UCSD-AML1 (cell line): Measurements from ENCODE around the gene CPA2.
"Not testable (repeated sequence)": the region's sequence is repeated elsewhere in the genome, so short reads cannot be mapped to it uniquely, and the experiment has no call there.

Experiments
- DNase-seq: peaks from one replicate; lab custom pipeline; 2025; ENCODE audit not compliant: unreplicated experiment; lab: John Stamatoyannopoulos, UW

The CPA2 gene

GRCh38 chr7:130266258-130266960, at the start of gene CPA2:
TSS of gene CPA2 (plus strand) at chr7:130266863. CDS start at chr7:130266882, 19 bp downstream.
- DNase-seq = no peak

DNA sequence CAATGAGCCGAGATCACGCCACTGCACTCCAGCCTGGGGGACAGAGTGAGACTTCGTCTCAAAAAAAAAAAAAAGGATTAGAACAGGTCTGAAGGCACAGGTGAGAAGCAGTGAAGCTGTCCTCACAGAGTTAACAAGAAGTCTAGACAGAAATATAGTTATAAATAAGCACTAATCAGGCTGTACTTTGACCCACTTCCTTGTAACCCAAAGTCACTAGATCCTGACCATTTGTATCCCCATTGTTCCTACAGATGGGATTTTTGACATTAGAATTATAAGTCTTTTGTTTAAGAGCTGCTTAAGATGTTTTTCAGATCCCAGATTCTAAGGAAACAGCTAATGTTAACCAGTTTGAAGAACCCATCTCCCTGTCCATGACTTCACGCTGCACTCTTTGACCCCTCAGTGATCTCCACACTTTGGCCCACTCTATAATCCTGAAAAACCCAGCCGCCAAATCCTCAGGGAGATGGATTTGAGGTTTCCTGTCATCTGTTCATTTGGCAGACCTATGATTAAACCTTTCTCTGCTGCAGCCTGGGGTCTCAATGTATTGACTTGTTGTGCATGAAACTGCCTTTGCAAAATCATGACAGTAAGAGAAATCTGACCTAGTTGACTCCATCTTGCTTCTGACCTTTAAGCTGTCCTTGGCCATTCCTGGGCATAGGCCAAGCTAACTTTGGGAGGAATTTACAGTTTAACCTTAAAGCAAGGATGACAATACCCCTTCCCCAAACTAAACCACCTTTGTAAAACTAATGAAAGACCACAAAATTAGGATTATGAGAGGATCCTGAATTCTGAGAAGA, 47.6 kb upstream of the CPA2 start:
- DNase-seq = no peak

GRCh38 chr7:130219871-130220270, 46.8 kb upstream of the CPA2 start:
- no peak for DNase-seq

DNA sequence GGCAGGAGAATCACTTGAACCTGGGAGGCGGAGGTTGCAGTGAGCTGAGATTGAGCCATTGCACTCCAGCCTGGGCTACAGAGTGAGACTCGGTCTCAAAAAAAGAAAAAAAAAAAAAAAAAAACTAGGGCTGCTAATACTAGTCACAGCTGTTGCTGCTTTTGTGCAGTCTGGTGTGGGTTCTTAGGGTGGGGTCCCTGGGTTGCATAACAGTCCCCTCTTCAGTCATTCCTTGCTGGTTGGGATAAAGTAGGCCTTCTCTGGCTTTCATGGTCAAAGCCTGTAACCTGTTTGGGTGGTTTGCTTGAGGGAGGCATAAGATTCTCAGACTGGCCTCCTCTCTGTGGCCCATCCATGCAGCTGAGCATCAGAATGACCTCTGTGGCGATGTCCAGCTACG, 44.9 kb upstream of the CPA2 start:
- DNase-seq = no peak

- DNase-seq = no peak
These were observed 43.0 kb upstream of the CPA2 start for GRCh38 chr7:130223646-130224045.

GRCh38 chr7:130224210-130224609, 42.5 kb upstream of the CPA2 start:
- DNase-seq = no peak

DNA sequence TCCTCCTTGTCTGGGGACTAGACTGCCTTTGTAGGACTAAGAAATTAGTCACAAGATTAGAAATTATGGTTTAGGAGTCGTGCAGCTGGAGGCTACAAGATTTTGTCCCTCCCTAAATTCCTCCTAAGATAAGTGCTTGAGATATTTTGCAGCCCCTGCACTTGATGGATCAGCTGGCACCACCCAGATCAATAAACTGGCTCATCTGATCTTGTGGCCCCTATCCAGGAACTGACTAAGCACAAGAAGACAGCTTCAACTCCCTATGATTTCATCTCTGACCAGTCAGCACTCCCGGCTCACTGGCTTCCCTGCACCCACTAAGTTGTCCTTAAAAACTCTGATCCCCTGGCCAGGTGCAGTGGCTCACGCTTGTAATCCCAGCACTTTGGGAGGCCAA, 41.7 kb upstream of the CPA2 start:
- DNase-seq = not testable (repeated sequence)

GRCh38 chr7:130226333-130226732, 40.3 kb upstream of the CPA2 start:
- no peak for DNase-seq

DNA sequence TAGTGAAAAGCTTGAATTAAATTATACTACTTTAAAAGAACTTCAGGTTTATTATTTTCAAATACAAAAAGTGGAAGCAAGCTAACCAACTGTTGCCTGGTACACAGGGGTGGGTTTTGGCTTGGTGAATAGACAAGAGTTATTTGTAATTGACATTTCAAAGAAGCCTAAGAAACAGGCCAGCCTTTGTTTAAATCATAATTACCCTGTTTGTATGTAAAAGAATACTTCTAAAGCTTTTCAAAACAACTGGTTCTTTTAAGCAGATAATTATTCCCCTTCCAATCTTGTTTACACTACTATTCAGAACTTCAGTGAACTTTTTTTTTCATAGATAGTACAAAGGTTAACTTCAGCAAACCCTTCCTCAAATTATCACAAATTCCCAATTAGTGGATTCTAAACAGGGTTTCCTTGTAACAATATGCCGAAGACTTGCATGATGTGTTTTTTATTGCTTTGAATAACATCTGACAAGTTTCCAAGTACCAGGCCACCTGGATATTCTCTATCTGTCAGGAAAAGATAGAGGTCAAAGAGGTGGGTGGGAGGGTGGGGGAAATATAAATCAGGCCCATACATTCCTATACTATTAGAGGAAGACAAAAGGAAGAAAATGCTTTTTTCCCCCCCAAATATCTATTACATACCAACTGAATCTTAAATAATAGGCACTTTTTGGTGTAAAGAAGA, 38.6 kb upstream of the CPA2 start:
- no peak for DNase-seq

- no peak for DNase-seq
These were observed 37.7 kb upstream of the CPA2 start for GRCh38 chr7:130228840-130229502.

- DNase-seq = not testable (repeated sequence)
These were observed 36.7 kb upstream of the CPA2 start for GRCh38 chr7:130229981-130230380.

DNA sequence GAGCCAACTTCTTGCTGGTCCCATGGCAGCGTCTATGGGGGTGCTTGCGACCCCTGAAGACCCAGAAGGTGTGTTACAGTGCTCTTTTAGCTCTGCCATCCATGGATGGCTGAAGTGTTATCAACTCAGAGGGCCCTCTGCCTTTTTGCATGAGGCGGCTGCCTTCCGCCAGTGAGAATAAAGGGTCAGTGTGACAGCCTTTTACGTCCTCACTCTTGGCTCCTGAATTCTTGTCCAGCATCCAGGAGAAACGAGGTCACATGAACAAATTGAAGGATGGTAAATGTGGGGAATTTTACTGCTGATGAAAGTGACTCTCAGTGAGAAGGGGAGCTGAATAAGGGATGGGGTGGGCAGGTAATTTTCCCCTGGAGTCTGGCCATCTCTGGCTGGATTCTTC, 34.9 kb upstream of the CPA2 start:
- DNase-seq = no peak

DNA sequence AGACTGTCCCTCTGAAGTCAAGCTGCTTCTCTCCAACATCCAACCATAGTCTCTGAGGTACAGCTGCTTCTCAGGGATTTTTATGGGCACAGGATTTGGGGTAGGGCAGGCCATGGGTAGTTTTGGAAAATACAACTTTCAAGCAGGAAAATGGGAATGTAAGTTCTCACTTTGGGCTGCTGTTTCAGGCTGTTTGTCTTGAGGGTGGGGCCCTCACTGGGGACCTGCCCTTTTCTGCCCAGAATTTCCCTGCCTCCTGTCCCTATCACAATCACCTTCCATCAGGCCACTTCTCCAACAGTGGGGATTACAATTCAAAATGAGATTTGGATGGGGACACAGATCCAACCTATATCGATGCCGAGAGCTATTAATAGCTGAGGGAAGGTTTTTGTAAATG, 34.5 kb upstream of the CPA2 start:
- no peak for DNase-seq

GRCh38 chr7:130234078-130234477, 32.6 kb upstream of the CPA2 start:
- DNase-seq = no peak

DNA sequence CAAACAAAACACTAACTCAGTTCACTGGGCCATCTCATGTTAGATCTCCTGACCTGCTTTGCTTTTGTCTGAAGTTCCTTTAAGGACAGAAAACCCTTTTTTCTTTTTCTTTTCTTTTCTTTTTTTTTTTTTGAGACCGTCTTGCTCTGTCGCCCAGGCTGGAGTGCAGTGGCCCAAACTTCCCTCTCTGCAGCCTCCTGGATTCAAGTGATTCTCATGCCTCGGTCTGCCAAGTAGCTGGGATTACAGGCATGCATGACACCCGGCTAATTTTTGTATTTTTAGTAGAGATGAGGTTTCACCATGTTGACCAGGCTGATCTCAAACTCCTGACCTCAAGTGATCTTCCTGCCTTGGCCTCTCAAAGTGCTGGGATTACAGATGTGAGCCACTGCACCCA, 30.3 kb upstream of the CPA2 start:
- DNase-seq = not testable (repeated sequence)

DNA sequence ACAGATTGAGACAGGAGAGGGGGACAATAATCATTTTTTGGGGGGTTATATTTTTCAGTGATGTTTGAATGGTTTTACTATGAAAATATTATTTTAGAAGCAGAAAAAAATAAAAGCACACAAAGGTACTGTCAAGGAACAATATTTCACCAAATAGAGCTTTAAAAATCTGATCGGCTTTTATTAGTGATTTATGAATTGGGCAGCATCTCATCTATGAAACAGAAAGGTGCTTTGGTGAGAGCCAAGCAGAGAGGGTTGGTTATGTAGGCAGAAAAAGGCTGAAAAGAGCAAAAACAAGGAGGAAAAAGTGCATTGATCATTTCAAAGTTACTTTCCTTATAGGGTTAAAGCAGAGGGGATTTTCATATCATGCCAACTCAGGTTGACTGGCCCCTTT, 26.4 kb upstream of the CPA2 start:
- DNase-seq = no peak

DNA sequence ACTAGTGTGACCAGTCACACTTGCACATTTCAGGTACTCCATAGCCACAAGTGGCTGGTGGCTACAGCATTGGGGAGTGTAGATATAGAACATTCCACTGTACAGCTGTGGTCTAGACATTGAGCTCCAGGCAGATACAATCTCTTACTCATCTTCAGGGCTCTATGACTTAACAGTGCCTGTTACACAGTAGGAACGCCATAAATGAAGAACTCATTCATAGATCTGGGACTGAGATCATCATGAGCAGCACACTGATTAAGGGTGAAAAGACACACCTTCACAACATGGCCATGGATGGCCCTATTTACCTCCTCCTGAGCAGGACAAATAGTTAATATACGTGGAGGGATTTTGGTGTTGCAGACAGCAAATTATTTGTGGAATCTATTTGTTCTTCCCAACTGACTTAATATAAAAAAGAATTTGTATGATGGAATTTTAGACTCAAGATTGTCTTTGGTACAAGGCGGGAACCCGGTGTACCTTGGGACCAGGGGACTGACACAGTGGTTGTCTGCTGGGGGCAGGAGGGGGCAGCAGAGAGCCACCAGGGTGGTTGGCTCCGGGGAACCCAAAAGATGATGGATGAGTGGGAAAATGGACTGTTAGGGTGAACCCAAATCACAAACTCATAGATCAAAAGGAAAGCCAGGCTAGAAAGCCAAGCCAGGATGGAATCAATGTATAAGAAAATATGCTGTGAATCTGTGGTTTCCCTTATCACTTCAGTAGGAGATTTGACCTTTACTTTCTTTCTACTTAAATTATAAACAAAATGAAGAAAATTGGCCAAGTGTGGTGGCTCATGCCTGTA, 24.3 kb upstream of the CPA2 start:
- DNase-seq = peak; percentile 26

GRCh38 chr7:130243486-130243885, 23.2 kb upstream of the CPA2 start:
- not testable (repeated sequence) for DNase-seq

DNA sequence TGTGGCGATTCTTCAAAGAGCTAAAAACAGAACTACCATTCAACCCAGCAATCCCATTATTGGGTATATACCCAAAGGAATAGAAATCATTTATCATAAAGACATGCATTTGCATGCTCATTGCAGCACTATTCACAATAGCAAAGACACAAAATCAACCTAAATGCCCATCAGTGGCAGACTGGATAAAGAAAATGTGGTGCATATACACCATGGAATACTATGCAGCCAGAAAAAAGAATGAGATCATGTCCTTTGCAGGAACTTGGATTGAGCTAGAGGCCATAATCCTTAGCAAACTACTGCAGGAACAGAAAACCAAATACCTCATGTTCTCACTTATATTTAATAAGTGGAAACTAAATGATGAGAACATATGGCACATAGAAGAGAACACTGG, 20.2 kb upstream of the CPA2 start:
- not testable (repeated sequence) for DNase-seq

- not testable (repeated sequence) for DNase-seq
These were observed 17.8 kb upstream of the CPA2 start for GRCh38 chr7:130248842-130249241.
